ENCODE results near the gene CDH20. TPM values are rescaled to one million over a fixed set of nuclear protein-coding genes. Genes with fewer than 3 reads are reported as not detected.

Gene CDH20
- total and polyA plus RNA-seq, 2 of the 4 experiments (the other 2 are of a cell fraction): not detected

DNA sequence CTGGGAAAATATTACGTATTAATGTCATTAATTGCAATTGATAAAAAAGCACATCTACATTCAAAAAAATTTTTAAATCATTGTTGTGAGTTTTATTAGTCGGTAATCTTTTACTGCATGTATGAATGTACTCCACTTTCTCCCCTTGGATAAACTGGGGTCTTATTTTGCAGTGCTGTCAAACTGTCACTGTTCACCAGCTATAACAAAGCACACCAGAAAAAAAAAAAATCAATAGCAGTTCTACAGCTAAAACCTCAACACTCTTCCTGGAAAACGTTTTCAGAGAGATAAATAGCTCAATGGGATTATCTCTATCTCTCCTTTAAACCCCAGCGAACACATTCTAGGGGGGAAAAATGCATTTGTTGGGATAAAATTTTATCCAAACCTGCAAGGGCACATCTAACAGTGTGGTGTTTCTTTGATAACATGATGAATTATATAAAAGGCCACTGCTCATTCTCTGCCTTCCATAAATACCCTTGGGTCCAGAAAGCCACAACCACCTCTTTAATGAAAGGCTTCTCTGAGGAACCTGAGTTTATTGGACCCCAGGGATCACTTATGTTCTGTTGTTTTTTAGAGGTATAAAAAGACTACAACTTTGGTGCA, 219.9 kb downstream of the CDH20 start:
- POLR2A ChIA-PET (ENCODE audit: unreplicated experiment): no interaction called here
- Histone ChIP-seq H3K79me1 (ENCODE audit: low read depth in 1 of 2, low read length in 2 of 2) (no peaks in the 10 kb centered on the region), H3K9me3 (ENCODE audit: control insufficient read depth, insufficient read depth, low read length) (no peaks in the 10 kb centered on the region; the same call in 1 of the 2 replicates), H3K4ac (ENCODE audit: low read depth, low read length) (no peak overlapping the region), H3K4me2 (ENCODE audit: low read depth, low read length) (no peak overlapping the region), H3K36me3 (ENCODE audit: control insufficient read depth, insufficient read depth, low read length) (no peaks in the 10 kb centered on the region), H2BK5ac (ENCODE audit: low read depth, low read length, poor library complexity, severe bottlenecking) (no peak overlapping the region), H3K23ac (ENCODE audit: low read depth, low read length) (no peak overlapping the region), H3K9ac (ENCODE audit: low read depth, low read length) (no peak overlapping the region), H3K27me3 (ENCODE audit: control insufficient read depth, insufficient read depth, low read length) (no peaks in the 10 kb centered on the region), H2BK15ac (ENCODE audit: low read depth, low read length) (no peak overlapping the region), H2AK5ac (ENCODE audit: low read depth, low read length) (no peak overlapping the region), H2AK9ac (replicated peaks; ENCODE audit: low read depth, low read length, poor library complexity) (no peak overlapping the region), H2BK20ac (ENCODE audit: low read depth, low read length) (no peak overlapping the region), H3K56ac (ENCODE audit: extremely low read depth, insufficient read depth, low read length) (no peak overlapping the region), H3K4me1 (ENCODE audit: control insufficient read depth, insufficient read depth, low read length) (no peaks in the 10 kb centered on the region), H3K14ac (replicated peaks; ENCODE audit: low read depth, low read length) (no peak overlapping the region), H4K91ac (ENCODE audit: insufficient read depth, low read depth, low read length) (no peak overlapping the region), H2AFZ (replicated peaks; ENCODE audit: low read length, poor library complexity) (no peak overlapping the region), H3K4me3 (ENCODE audit: insufficient read depth, low read depth, low read length) (no peak overlapping the region), H4K20me1 (ENCODE audit: insufficient read depth, low read length) (no peaks in the 10 kb centered on the region), H3K18ac (ENCODE audit: low read depth, low read length) (no peak overlapping the region), H2BK120ac (ENCODE audit: low read depth, low read length) (no peak overlapping the region), H3K9me1 (ENCODE audit: insufficient read depth, low read length) (no peaks in the 10 kb centered on the region), H4K8ac (ENCODE audit: low read depth in 2 of 2, low read length in 2 of 2) (no peak overlapping the region), H3K27ac (ENCODE audit: insufficient read depth, low read length) (no peak overlapping the region), H4K5ac (ENCODE audit: low read depth, low read length) (no peak overlapping the region)
- TF ChIP-seq MAFK (IDR thresholded peaks at IDR 0.05; ENCODE audit: low read depth, low read length) (no peak), NFE2L2 (IDR thresholded peaks at IDR 0.05; ENCODE audit: low read depth, low read length) (no peak), RAD21 (IDR thresholded peaks at IDR 0.05; ENCODE audit: low read length) (no peak), CHD1 (IDR thresholded peaks at IDR 0.05; ENCODE audit: low read depth, low read length) (no peak), MXI1 (IDR thresholded peaks at IDR 0.05; ENCODE audit: borderline replicate concordance, low read depth, low read length) (no peak), POLR2A (IDR thresholded peaks at IDR 0.05; ENCODE audit: low read depth, low read length) (no peak), BHLHE40 (IDR thresholded peaks at IDR 0.05; ENCODE audit: low read depth, low read length) (no peak), RCOR1 (IDR thresholded peaks at IDR 0.05; ENCODE audit: insufficient replicate concordance, low read length) (no peak), CEBPB (IDR thresholded peaks at IDR 0.05; ENCODE audit: low read depth, low read length) (no peak), RFX5 (IDR thresholded peaks at IDR 0.05; ENCODE audit: low read depth, low read length) (no peak)
- TF ChIP-seq, protein P1, sequence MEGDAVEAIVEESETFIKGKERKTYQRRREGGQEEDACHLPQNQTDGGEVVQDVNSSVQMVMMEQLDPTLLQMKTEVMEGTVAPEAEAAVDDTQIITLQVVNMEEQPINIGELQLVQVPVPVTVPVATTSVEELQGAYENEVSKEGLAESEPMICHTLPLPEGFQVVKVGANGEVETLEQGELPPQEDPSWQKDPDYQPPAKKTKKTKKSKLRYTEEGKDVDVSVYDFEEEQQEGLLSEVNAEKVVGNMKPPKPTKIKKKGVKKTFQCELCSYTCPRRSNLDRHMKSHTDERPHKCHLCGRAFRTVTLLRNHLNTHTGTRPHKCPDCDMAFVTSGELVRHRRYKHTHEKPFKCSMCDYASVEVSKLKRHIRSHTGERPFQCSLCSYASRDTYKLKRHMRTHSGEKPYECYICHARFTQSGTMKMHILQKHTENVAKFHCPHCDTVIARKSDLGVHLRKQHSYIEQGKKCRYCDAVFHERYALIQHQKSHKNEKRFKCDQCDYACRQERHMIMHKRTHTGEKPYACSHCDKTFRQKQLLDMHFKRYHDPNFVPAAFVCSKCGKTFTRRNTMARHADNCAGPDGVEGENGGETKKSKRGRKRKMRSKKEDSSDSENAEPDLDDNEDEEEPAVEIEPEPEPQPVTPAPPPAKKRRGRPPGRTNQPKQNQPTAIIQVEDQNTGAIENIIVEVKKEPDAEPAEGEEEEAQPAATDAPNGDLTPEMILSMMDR (conservative IDR thresholded peaks at IDR 0.05; ENCODE audit: low read depth, low read length): no peak
- TF ChIP-seq, protein P2, sequence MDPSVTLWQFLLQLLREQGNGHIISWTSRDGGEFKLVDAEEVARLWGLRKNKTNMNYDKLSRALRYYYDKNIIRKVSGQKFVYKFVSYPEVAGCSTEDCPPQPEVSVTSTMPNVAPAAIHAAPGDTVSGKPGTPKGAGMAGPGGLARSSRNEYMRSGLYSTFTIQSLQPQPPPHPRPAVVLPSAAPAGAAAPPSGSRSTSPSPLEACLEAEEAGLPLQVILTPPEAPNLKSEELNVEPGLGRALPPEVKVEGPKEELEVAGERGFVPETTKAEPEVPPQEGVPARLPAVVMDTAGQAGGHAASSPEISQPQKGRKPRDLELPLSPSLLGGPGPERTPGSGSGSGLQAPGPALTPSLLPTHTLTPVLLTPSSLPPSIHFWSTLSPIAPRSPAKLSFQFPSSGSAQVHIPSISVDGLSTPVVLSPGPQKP (IDR thresholded peaks at IDR 0.05; ENCODE audit: borderline replicate concordance, low read depth, low read length): no peak
- in situ Hi-C loops (cut with MboI; ENCODE audit: low sequenced_read_pairs): loop anchor here (5.0 kb wide), 1 partner anchor 574 kb away; no protein-coding TSS in a partner anchor
- dilution Hi-C loops (cut with HindIII; ENCODE audit: low sequenced_read_pairs, unreplicated experiment): no loop called here
- intact Hi-C loops (cut with micrococcal nuclease): loop anchor here (2.0 kb wide), 1 partner anchor 84 kb away; no protein-coding TSS in a partner anchor
- ATAC-seq (ENCODE audit: low read depth): no peak
- WGBS, 2 experiments (ENCODE audit: extremely low coverage in 2 of 2, insufficient read length in 1 of 2): no CpG with 5 or more reads among the region's 4 CpGs
- CTCF ChIA-PET: interaction anchor here (0.7 kb wide), 1 partner anchor 578 kb away, joined by 3 read pairs; no protein-coding TSS in a partner anchor
- no TSS peak for BruUV-seq (replicated peaks)
- DNase-seq: no peak
